ENCODE results near the gene KCNC1.

KCNC1 gene

DNA sequence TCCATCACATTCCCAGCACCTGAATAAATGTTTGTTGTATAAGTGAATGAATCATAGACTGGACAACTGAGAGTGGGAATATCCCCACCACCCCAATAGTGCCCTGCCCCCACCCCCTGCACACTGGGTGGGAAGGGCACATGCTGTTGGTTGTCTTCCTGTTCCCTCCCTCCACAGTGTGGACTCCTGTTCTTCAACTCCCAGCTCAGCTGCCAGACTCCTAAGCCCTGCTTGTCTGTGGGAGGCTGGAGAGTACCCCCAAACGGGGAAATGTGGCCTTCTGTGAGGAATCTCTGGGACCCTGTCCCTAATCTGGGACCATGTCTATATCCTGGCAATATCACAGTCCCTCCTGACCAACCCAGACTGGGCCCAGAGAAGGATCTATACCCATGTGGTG is 20.7 kb upstream of the KCNC1 start:
- ChIA-PET CTCF (no interaction called here), POLR2A (no interaction called here)
- DNase-seq (ENCODE audit: extremely low spot score), result no peak
- TF ChIP-seq, protein P1, sequence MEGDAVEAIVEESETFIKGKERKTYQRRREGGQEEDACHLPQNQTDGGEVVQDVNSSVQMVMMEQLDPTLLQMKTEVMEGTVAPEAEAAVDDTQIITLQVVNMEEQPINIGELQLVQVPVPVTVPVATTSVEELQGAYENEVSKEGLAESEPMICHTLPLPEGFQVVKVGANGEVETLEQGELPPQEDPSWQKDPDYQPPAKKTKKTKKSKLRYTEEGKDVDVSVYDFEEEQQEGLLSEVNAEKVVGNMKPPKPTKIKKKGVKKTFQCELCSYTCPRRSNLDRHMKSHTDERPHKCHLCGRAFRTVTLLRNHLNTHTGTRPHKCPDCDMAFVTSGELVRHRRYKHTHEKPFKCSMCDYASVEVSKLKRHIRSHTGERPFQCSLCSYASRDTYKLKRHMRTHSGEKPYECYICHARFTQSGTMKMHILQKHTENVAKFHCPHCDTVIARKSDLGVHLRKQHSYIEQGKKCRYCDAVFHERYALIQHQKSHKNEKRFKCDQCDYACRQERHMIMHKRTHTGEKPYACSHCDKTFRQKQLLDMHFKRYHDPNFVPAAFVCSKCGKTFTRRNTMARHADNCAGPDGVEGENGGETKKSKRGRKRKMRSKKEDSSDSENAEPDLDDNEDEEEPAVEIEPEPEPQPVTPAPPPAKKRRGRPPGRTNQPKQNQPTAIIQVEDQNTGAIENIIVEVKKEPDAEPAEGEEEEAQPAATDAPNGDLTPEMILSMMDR (IDR thresholded peaks at IDR 0.05; ENCODE audit: control extremely low read depth, extremely low read depth, low read depth, missing control alignments), result no peak

DNA sequence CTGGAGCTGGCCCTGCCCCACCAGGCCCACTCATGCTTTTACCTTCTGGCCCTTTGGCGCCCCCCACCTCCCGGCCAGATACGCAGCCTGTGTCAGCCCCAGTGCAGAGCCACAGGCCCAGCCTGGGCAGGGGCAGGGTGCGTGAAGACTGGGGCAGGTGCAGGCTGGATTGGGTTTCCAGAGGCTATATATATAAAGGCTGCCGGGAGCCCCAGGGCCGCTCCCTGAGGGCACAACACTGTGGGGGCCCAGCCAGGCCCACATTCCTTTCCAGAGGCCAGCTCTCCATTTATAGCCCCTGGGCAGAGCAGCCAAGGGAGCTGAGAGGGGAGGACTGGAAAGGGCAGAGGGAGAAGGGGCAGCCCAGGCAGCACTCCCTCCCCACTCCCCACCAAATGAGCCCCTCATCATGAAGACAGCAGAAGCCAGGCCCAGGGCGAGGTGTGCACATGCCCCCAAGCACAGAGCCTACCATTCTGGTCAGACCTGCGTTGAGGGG is 20.2 kb upstream of the KCNC1 start:
- TF ChIP-seq, protein P1 (IDR thresholded peaks at IDR 0.05; ENCODE audit: control extremely low read depth, extremely low read depth, low read depth, missing control alignments), result no peak
- ChIA-PET CTCF (no interaction called here), POLR2A (no interaction called here)
- no peak for DNase-seq (ENCODE audit: extremely low spot score)

DNA sequence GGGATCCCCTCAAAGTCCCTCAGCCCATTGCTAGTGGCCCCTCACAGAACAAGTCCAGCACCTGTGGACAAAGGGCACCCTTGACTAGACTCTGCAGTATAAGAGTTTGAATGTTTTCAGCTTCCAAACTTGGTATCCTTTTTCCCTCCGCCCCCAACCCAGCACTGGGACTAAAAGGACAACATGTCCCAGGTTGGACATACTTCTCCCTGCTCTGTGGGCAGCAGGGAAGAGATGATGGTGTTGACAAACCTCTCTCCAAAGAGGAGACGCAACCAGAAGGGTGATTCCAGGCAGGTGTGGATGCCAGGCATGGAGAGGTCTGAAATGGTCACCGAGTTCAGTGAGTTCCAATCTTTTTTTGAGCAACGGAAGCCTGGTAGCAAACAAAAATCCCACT is 19.7 kb upstream of the KCNC1 start:
- CTCF ChIA-PET, result no interaction called here
- no peak for DNase-seq (ENCODE audit: extremely low spot score)
- POLR2A ChIA-PET, result no interaction called here
- TF ChIP-seq, protein P1 (IDR thresholded peaks at IDR 0.05; ENCODE audit: control extremely low read depth, extremely low read depth, low read depth, missing control alignments), result no peak

DNA sequence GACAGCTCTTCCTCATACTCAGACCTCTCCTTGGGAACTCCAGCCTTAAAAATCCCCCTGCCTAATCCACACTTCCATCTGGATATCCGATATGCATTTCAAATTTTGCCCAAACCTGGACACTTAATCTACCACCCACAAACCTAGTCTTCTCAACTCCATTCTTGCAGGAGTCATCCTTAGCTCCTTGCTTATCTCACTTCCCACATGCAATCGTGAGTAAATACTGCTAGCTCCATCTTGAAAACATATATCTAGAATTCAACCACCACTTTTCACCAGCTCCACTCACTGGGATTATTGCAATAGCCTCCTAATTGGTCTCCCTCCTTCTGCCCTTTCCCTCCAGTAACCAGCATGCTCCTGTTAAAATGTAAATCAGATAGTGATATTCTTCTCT is 17.8 kb upstream of the KCNC1 start:
- CTCF ChIA-PET, result interaction anchor here (0.8 kb wide), 1 partner anchor 15 kb away, joined by 4 read pairs; no protein-coding TSS in a partner anchor
- TF ChIP-seq, protein P1 (IDR thresholded peaks at IDR 0.05; ENCODE audit: control extremely low read depth, extremely low read depth, low read depth, missing control alignments), result no peak
- POLR2A ChIA-PET, result no interaction called here
- DNase-seq (ENCODE audit: extremely low spot score), result no peak

DNA sequence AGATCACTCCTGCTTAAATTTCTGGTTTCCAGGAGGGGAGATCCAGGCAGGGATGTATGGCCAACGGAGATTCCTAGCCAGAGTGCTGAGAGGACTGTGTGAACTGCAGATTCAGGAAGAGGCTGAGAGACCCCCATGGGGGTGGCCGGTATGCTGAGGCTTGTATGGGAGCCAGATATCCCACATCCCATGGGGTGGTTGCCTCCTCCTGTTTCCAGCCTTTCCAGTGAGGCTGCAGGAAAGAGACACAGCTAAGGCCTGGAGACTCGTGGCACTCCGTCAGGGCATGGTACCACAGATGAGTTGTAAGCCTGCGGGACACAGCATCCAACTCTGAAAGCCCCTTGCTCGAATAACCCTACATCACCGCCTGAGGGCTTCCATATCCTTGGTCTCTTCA is 16.6 kb upstream of the KCNC1 start:
- TF ChIP-seq, protein P1 (IDR thresholded peaks at IDR 0.05; ENCODE audit: control extremely low read depth, extremely low read depth, low read depth, missing control alignments), result no peak
- no peak for DNase-seq (ENCODE audit: extremely low spot score)
- POLR2A ChIA-PET, result no interaction called here
- CTCF ChIA-PET, result interaction anchor here (1.9 to 2.8 kb wide), 2 partner anchors 8 to 14 kb away, joined by 4 to 13 read pairs; no protein-coding TSS in a partner anchor

DNA sequence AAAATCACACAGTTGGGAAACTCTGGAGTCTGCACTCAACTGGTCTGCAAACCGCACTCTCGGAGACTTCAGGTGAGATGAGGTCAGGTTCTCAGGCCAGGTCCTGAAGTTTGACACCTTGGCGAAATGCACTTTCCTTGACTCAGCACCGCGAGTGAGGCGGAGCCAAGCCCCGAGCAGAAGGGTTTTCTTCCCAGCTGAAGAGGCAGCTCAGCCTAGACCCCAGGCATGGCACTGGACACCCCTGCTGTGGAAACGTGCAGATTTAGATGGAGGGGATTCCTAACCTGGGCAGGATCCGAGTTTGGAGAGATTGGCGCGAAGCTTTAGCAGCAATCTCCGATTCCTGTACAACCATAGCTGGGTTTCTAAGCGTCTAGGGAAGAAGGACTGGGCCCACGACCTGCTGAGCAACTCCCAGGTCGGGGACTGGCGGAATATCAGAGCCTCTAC is 16.0 kb upstream of the KCNC1 start:
- ChIA-PET POLR2A (no interaction called here), CTCF (interaction anchor here (1.9 to 2.8 kb wide), 2 partner anchors 9 to 13 kb away, joined by 4 to 13 read pairs; no protein-coding TSS in a partner anchor)
- TF ChIP-seq, protein P1 (IDR thresholded peaks at IDR 0.05; ENCODE audit: control extremely low read depth, extremely low read depth, low read depth, missing control alignments), result no peak
- no peak for DNase-seq (ENCODE audit: extremely low spot score)
